Fibroblast of skin of right biceps (primary cell): ENCODE results near the gene MRRF.
"Not testable (repeated sequence)": the region's sequence is repeated elsewhere in the genome, so short reads cannot be mapped to it uniquely, and the experiment has no call there.

ENCODE experiments used
- DNase-seq: peaks from one replicate; pipeline ENCODE4 v3.0.0-alpha.2; 2013

MRRF gene

DNA sequence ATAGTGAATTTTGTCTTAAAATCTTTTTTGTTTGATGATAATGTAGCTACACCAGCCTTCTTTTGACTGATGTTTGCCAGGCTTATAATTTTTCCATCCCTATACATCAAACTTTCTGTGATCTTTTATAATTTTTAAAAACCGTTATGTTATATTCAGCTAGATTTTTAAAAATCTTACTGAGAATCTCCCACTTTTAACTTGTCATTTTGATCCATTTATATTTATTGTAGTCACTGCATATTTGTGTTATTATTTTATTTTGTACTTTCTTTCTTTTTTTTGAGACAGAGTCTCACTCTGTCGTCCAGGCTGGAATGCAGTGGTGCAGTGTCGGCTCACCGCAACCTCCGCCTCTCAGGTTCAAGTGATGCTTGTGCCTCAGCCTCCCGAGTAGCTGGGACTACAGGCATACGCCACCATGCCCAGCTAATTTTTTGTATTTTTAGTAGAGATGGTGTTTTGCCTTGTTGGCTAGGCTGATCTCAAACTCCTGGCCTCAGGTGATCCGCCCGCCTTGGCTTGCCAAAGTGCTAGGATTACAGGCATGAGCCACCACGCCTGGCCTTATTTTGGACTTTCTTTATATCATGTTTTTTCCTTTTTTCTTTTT lies 12.7 kb downstream of the MRRF start:
- no peak for DNase-seq

DNA sequence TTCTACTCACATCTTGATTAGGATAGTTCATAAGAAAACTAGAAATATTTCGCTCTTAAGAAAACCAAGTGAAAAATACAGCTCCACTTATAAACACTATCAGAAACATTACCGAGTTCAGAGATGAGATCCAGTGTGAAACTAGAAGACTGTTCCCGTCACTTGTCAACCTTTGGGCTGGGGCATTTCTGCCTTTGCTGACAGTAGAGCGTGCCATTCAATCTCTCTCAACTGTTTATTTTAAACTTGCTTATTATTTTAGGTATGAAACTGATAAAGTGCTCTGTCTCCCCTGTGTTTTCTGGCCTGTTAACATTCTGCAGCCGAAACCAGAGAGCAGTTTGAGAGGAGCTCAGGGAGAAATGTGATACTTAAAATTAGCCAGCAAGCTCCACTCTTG lies 16.7 kb downstream of the MRRF start:
- DNase-seq: no peak

- DNase-seq: no peak
Measured at GRCh38 chr9:122286764-122287163, 22.1 kb downstream of the MRRF start.

GRCh38 chr9:122287214-122287720 lies 22.6 kb downstream of the MRRF start:
- no peak for DNase-seq

DNA sequence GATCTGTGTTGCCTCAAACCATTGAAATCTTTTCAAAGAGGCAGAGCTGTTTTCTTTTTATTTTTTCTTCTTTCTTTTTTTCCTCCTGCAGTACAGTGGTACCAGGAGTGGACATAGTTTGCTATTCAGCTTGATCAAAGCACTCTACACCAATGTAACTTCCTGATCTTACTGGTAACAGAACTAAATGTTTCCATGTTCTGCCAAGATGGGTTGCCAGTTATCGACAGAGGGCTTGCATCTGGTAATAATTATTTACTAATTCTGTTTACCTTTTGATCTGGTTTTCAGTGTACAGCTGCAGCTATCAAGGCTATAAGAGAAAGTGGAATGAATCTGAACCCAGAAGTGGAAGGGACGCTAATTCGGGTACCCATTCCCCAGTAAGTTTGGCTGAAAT lies 26.8 kb downstream of the MRRF start:
- no peak for DNase-seq

DNA sequence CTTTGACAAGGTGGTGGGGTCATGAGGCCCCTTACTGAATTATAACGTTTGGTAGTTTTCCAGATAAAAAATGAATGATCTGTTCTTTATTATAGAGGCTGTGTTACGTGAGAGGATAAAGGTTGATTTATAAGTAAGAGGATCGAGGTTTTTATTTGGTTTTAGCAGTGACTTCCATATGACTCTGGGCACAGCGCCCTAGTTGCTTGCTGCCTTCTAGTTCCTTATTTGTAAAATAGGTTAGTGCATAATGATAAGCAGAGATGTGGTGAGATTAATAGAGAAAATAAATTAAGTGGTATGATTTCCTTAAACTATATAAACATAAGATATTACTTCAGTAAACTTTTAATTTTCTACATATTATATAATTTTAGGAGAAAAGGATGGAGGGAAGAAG lies 29.8 kb downstream of the MRRF start:
- no peak for DNase-seq

DNA sequence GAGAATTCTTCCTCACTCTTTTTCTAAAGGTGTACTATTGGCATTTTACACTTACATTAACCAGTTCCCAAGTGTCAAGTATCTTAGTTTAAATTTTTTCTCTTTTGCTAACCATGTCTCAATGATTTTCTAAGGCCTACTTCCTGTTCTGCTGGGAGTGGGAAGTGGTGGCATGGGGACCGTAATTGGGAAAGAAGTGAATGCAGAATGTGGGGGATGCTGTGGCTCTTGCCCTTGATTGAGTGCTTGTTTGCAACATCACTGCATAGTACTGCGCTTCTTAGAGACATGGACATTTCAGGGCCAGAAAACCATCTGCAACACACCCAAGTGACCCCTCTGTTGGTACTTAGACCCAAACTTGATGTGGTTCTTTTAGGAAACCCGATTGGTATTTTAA lies 32.8 kb downstream of the MRRF start:
- no peak for DNase-seq

DNA sequence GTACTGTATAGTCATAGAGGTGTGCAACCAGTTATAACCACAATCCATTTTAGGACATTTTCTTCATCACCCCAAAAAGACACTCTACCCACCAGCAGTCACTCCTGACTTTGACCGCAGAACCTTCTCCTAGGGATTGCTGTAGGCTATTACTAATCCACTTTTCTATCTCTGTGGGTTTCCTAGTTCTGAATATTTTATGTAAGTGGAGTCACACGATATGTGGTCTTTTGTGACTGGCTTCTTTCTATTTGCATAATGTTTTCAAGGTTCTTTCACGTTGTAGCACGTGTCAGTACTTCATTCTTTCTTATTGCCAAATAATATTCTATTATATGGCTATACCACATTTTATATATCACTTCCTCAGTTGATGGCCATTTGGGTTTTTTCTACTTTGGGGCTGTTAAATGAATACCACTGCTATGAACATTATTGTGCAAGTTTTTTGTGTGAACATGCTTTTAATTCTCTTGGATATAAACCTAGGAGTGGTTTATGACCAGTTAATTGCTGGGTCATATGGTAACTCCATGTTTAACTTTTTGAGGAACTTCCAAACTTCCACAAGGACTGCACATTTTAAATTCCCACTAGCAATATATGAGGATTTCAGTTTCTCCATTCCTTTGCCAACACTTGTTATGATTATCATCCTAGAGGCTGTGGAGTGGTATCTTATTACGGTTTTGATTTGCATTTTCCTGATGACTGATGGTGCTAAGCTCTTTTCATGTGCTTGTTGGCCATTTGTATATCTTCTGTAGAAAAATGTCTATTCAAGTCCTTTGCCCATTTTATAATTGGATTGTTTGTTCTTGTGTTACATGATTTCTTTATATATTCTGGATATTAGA lies 37.8 kb downstream of the MRRF start:
- no peak for DNase-seq

DNA sequence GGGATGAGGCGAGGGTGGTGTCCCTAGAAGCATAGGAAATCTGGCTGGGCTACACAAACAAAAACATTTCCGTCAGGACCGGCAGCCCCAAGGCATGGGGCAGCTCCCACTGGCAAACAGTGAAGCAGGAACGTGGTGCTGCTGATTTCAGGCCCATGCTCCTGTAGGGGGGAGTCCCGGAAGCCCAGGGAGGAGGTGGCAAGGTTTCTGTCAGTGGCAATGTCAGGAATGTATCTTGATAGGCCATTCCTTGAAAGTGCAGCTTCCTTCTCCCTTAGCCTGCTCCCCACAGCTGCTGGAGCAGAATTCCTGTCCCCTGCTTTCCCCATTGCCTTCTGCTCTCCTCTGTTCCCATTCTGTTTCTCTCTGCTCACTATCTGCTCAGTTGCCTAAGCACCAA lies 42.4 kb downstream of the MRRF start:
- DNase-seq: no peak

DNA sequence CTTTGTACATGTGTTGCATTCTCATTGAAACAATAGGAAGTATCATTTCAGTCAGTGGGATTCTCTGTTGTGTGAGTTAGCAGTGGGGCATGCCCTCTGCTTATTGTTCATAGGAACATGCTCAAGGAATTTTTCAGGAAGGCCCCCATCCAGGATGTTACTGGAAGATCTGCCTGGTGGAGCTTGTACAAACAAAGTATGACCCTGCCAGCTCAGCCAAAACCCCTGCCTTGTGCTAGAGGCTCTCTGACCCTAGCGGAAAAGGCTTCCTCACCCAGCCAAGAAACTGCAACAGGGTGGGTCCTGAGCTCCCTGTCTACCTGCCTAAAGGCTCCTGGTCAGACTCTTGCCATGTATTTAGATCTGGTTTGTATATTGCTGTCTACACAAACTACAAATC lies 43.2 kb downstream of the MRRF start:
- no peak for DNase-seq

DNA sequence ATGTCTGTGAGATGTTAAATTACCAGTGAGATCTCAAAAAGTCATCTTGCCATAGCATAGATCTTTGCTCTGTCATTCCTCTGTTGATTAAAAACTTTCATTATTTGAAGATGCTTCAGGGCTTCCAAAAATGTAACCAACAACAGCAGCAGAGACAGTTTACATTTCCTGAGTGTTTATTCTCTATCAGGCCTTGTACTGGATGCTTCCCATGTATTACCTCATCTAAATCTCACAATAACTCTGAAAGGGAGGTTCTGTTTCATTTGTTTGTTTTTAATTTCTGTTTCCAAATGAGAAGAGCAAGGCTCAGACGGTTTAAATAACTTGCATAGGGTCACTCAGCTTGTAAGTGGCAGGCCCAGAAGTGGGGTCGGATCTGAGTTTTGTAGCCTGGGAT lies 45.2 kb downstream of the MRRF start:
- DNase-seq: no peak

GRCh38 chr9:122314165-122314564 lies 49.5 kb downstream of the MRRF start:
- DNase-seq: no peak

DNA sequence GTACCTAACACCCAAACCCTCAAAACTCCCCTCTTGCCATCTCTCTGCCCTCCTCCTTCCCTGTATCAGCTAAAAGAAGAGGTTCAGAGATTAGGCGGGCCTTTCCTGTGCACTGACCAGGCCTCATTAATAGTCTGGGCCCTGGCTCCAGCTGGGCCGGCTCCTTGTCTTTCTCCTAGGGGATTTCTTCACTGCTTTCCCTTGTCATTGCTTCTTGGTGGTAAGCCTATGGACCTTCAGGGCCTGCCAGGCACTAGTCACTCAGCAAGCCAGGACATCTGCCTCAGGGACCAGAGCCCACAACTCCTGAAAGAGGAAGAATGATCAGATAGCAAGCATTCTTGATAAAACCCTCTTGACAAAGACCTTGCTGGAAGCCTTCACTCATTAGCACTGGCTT lies 50.9 kb downstream of the MRRF start:
- no peak for DNase-seq

- no peak for DNase-seq
Measured at GRCh38 chr9:122318284-122318683, 53.6 kb downstream of the MRRF start.

GRCh38 chr9:122320413-122320881 lies 55.8 kb downstream of the MRRF start:
- no peak for DNase-seq

- DNase-seq: no peak
Measured at GRCh38 chr9:122322553-122322952, 57.9 kb downstream of the MRRF start.

DNA sequence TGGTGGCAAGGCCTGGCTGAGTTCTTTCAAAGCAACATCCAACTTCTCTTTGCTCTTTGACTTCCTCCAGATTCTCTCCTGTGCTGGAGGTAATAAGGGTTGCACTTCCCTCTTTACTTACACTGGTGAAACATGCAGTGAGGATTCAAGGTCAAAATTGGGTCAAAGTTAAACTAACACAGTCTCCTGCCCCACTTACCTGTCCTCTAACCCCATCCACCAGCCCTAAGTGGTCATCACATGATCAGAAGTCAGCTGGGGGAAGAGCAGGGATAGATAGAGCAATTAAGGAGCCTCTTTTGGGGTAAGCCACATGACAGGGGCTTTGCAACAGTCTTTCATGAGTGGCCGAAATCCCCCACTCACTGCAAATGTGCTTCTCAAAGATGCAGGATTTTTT lies 60.0 kb downstream of the MRRF start:
- DNase-seq: not testable (repeated sequence)

DNA sequence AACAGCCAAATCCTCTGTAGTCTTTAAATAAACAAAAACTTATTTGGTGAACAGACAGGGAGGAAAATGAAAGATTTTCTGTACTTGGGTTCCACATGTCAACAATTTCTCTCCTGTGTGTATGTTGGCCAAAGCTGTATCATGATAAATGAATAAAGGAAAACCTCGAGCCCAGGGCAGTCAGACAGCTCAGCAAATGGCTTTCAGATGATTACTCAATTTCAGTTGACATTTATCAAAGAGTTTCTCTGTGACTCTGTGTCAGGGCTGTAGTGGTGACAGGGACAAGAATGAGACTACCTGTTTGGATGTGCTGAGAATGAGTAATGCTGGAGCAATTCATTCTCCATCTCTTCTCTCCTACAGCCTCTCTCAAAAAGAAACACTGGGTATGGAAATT lies 60.4 kb downstream of the MRRF start:
- peak; percentile 33 for DNase-seq

DNA sequence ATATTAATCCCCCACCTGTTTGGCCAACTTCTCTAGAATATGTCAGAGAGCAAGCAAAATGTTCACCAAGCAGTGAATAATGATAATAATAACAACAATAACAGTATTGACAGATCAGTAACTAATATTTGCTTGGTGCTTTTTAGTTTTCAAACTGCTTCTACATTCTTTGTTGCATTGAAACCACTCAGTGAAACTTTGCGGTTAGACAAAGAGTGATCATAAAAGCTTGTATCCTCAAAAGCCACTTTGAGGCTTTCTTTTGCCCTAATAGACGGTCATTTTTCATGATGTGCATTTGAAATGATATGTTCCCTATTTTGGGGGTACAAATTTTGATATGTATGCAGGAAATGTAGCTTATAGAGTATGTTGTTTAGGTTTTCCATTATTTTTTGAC lies 62.5 kb downstream of the MRRF start:
- no peak for DNase-seq

- DNase-seq: no peak
Measured at GRCh38 chr9:122329597-122329996, 64.9 kb downstream of the MRRF start.

DNA sequence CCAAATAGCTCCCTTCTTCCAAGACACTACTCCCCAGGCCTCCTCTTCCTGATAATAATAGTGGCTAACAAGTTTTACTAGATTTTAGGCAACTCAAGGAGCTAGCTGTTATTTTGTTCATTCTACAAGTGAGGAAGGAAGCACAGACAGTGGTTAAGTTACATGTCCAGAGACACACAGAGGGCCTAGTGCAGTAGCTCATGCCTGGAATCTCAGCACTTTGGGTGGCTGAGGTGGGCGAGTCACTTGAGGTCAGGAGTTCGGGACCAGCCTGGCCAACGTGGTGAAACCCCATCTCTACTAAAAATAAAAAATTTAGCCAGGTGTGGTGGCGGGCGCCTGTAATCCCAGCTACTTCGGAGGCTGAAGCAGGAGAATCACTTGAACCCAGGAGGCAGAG lies 65.8 kb downstream of the MRRF start:
- not testable (repeated sequence) for DNase-seq

- DNase-seq: no peak
Measured at GRCh38 chr9:122331523-122331927, 66.8 kb downstream of the MRRF start.

- no peak for DNase-seq
Measured at GRCh38 chr9:122332083-122332482, 67.4 kb downstream of the MRRF start.

DNA sequence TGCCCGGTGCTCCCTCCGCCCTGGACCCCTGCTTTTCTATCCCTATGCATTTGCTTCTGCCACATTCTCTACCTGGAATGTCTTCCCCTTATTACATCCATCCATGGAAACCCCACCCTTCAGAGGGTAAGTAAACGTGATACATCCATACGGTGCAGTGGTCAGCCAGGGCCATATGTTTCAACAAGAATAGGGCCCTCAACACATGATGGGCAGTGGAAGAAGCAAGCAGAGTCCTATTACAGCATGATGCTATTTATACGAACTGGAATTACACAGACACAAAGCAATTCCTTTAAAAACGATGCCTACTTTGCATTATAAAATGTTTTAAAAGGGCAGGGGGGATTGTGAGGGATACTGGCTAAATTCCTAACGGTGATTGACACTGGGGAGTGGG lies 68.0 kb downstream of the MRRF start:
- DNase-seq: no peak
